Astrocyte (in vitro differentiated cells and primary cell): ENCODE measurements around the gene TBC1D14. TPM values are rescaled to one million over a fixed set of nuclear protein-coding genes. Genes with fewer than 3 reads are reported as not detected.

Experiments used
- DNase-seq: peaks from one replicate; pipeline ENCODE4 v3.0.0-alpha.2; 2010; ENCODE audit warnings: low read depth
- FAIRE-seq: peaks from 2 replicates; lab custom pipeline; 2011; peaks lifted over from hg19 to GRCh38; lab: Jason Lieb, UNC
- H2AFZ ChIP-seq: 2 replicates; pipeline ENCODE4 v1.6.0; 2012; ENCODE audit warnings: low read depth, low read length, inconsistent platforms
- H3K27ac ChIP-seq: 2 replicates; pipeline ENCODE4 v1.5.1; 2011; ENCODE audit warnings: low read depth, low read length, inconsistent platforms
- H3K27me3 ChIP-seq: 2 replicates; pipeline ENCODE4 v1.6.0; 2011; ENCODE audit warnings: low read length, inconsistent platforms; ENCODE audit not compliant: insufficient read depth
- H3K36me3 ChIP-seq: 2 replicates; pipeline ENCODE4 v1.5.1; 2011; ENCODE audit warnings: low read length, inconsistent platforms; ENCODE audit not compliant: insufficient read depth
- H3K4me1 ChIP-seq: 2 replicates; pipeline ENCODE4 v1.5.1; 2011; ENCODE audit warnings: low read length, inconsistent platforms; ENCODE audit not compliant: insufficient read depth
- H3K4me2 ChIP-seq: 2 replicates; pipeline ENCODE4 v1.6.0; 2012; ENCODE audit warnings: low read length, inconsistent platforms
- H3K4me3 ChIP-seq: 2 replicates; pipeline ENCODE4 v1.5.1; 2011; ENCODE audit warnings: low read depth, mild to moderate bottlenecking, low read length, inconsistent platforms; ENCODE audit not compliant: insufficient read depth
- H3K79me2 ChIP-seq: 2 replicates; pipeline ENCODE4 v1.6.0; 2012; ENCODE audit warnings: mild to moderate bottlenecking, low read length, inconsistent platforms; ENCODE audit not compliant: insufficient read depth
- H3K9ac ChIP-seq: 2 replicates; pipeline ENCODE4 v1.6.0; 2012; ENCODE audit warnings: mild to moderate bottlenecking, low read length, inconsistent platforms
- H3K9me3 ChIP-seq: 2 replicates; pipeline ENCODE4 v1.5.1; 2012; ENCODE audit warnings: low read depth, mild to moderate bottlenecking, low read length, inconsistent platforms; ENCODE audit not compliant: insufficient read depth
- H4K20me1 ChIP-seq: 2 replicates; pipeline ENCODE4 v1.6.0; 2012; ENCODE audit warnings: low read length, inconsistent platforms; ENCODE audit not compliant: insufficient read depth
- H3K27ac Mint-ChIP-seq: one replicate; pipeline ENCODE4 v1.8.0; 2021; ENCODE audit warnings: mild to moderate bottlenecking, mixed read lengths; ENCODE audit not compliant: unreplicated experiment
- H3K27me3 Mint-ChIP-seq: one replicate; pipeline ENCODE4 v1.8.0; 2021; ENCODE audit warnings: low read depth, mixed read lengths; ENCODE audit not compliant: unreplicated experiment
- H3K36me3 Mint-ChIP-seq: one replicate; pipeline ENCODE4 v1.8.0; 2021; ENCODE audit warnings: low read depth, mixed read lengths; ENCODE audit not compliant: unreplicated experiment
- H3K4me1 Mint-ChIP-seq: one replicate; pipeline ENCODE4 v1.8.0; 2021; ENCODE audit warnings: low read depth, mixed read lengths; ENCODE audit not compliant: unreplicated experiment
- H3K4me3 Mint-ChIP-seq: one replicate; pipeline ENCODE4 v1.8.0; 2021; ENCODE audit warnings: mild to moderate bottlenecking, moderate library complexity, mixed read lengths; ENCODE audit not compliant: unreplicated experiment
- H3K9me3 Mint-ChIP-seq: one replicate; pipeline ENCODE4 v1.8.0; 2021; ENCODE audit warnings: mild to moderate bottlenecking, mixed read lengths; ENCODE audit not compliant: unreplicated experiment
- CTCF ChIP-seq: IDR thresholded peaks from 2 replicates; pipeline ENCODE4 v1.5.1; 2011; ENCODE audit warnings: low read depth, mild to moderate bottlenecking, inconsistent platforms, low read length, moderate library complexity; ENCODE audit not compliant: insufficient read depth
- EZH2 ChIP-seq: IDR thresholded peaks from 2 replicates; pipeline ENCODE4 v1.6.1; 2012; ENCODE audit warnings: mild to moderate bottlenecking, low read length, inconsistent platforms; ENCODE audit not compliant: insufficient read depth
- total RNA-seq: library from RNA; stranded (reverse); gene quantifications from 2 replicates; pipeline ENCODE4 v1.2.1, GENCODE V29; 2021

Gene TBC1D14
- total RNA-seq, 1 donor from 2014 or later, result 30.4 TPM

GRCh38 chr4:6887591-6888371, 21.8 kb upstream of the TBC1D14 start:
- no peak for DNase-seq
- no peaks in the 10 kb centered on the region for H4K20me1 ChIP-seq
- FAIRE-seq, result no peak
- H2AFZ ChIP-seq, result no peak overlapping the region
- no peak overlapping the region for H3K9ac ChIP-seq
- no peaks in the 10 kb centered on the region for H3K27me3 Mint-ChIP-seq
- no peak for TF ChIP-seq EZH2
- TF ChIP-seq CTCF, result no peak
- no peaks in the 10 kb centered on the region for H3K27me3 ChIP-seq
- peaks cover 25% of the 10 kb centered on the region for H3K4me1 ChIP-seq
- H3K4me2 ChIP-seq, result no peak overlapping the region
- no peaks in the 10 kb centered on the region for H3K9me3 ChIP-seq
- no peak overlapping the region for H3K27ac Mint-ChIP-seq
- H3K36me3 ChIP-seq, result peaks cover 3% of the 10 kb centered on the region
- H3K27ac ChIP-seq, result no peak overlapping the region
- no peak overlapping the region for H3K4me3 ChIP-seq
- H3K36me3 Mint-ChIP-seq, result peaks cover 4% of the 10 kb centered on the region
- H3K4me3 Mint-ChIP-seq, result no peak overlapping the region
- peaks cover 16% of the 10 kb centered on the region for H3K4me1 Mint-ChIP-seq
- no peaks in the 10 kb centered on the region for H3K79me2 ChIP-seq
- no peaks in the 10 kb centered on the region for H3K9me3 Mint-ChIP-seq

- no peak for DNase-seq
- H3K27ac Mint-ChIP-seq, result no peak overlapping the region
- FAIRE-seq, result no peak
These were observed 21.0 kb upstream of the TBC1D14 start for GRCh38 chr4:6888506-6889071.

More at GRCh38 chr4:6888506-6889071, 21.0 kb upstream of the TBC1D14 start:
- Mint-ChIP-seq H3K27me3 (no peaks in the 10 kb centered on the region), H3K9me3 (no peaks in the 10 kb centered on the region), H3K4me1 (peaks cover 22% of the 10 kb centered on the region), H3K4me3 (no peak overlapping the region), H3K36me3 (no peaks in the 10 kb centered on the region)
- H3K79me2 ChIP-seq, result no peaks in the 10 kb centered on the region
- H3K9me3 ChIP-seq, result no peaks in the 10 kb centered on the region
- no peaks in the 10 kb centered on the region for H4K20me1 ChIP-seq
- H3K27ac ChIP-seq, result no peak overlapping the region
- H3K4me2 ChIP-seq, result no peak overlapping the region
- peaks cover 1% of the 10 kb centered on the region for H3K36me3 ChIP-seq
- no peak for TF ChIP-seq CTCF
- TF ChIP-seq EZH2, result no peak
- no peaks in the 10 kb centered on the region for H3K27me3 ChIP-seq
- no peak overlapping the region for H2AFZ ChIP-seq
- H3K4me1 ChIP-seq, result peaks cover 25% of the 10 kb centered on the region
- H3K4me3 ChIP-seq, result no peak overlapping the region
- H3K9ac ChIP-seq, result no peak overlapping the region
